WTC11 (cell line): ENCODE measurements around the gene UBAP2. TPM values are rescaled to one million over a fixed set of nuclear protein-coding genes. Genes with fewer than 3 reads are reported as not detected.

Experiments
- ATAC-seq: fragments of 200-7000 bp; cut with Tn5 transposase; 2 replicates; pipeline ENCODE4 v1.10.0; 2021; ENCODE audit warnings: mild to moderate bottlenecking, moderate library complexity
- CTCF ChIA-PET: fragments of 300-600 bp; sonication (Branson Sonifier 250); formaldehyde crosslinking; loops from one replicate; lab custom pipeline; 2021; ENCODE audit warnings: antibody characterized with exemption; lab: Charles Lee
- POLR2A ChIA-PET: fragments of 350-600 bp; sonication (Branson Sonifier 250); formaldehyde crosslinking; loops from one replicate; lab custom pipeline; 2021; ENCODE audit warnings: antibody characterized with exemption; lab: Charles Lee
- DNase-seq: peaks from one replicate; pipeline ENCODE4 v3.0.0; 2021; ENCODE audit warnings: low spot score
- H3K27ac Mint-ChIP-seq: 2 replicates; pipeline ENCODE4 v1.8.0; 2021; ENCODE audit warnings: mixed read lengths
- H3K27me3 Mint-ChIP-seq: 2 replicates; pipeline ENCODE4 v1.8.0; 2021; ENCODE audit warnings: low read depth, mild to moderate bottlenecking, moderate library complexity, mixed read lengths
- H3K36me3 Mint-ChIP-seq: 2 replicates; pipeline ENCODE4 v1.8.0; 2021; ENCODE audit warnings: mixed read lengths
- H3K4me1 Mint-ChIP-seq: 2 replicates; pipeline ENCODE4 v1.8.0; 2022; ENCODE audit warnings: mixed read lengths
- H3K4me3 Mint-ChIP-seq: 2 replicates; pipeline ENCODE4 v1.8.0; 2021; ENCODE audit warnings: mild to moderate bottlenecking, moderate library complexity, mixed read lengths
- H3K9me3 Mint-ChIP-seq: 2 replicates; pipeline ENCODE4 v1.8.0; 2021; ENCODE audit warnings: mixed read lengths
- ARID4B ChIP-seq: sonication (generic); formaldehyde crosslinking; IDR thresholded peaks from 2 replicates; pipeline ENCODE4 v1.8.0; 2023; ENCODE audit warnings: missing genetic modification reagents, mild to moderate bottlenecking, borderline replicate concordance
- CREB1 ChIP-seq: sonication (generic); formaldehyde crosslinking; IDR thresholded peaks from 2 replicates; pipeline ENCODE4 v1.8.0; 2023; ENCODE audit warnings: mild to moderate bottlenecking, missing genetic modification reagents
- CREM ChIP-seq: sonication (generic); formaldehyde crosslinking; IDR thresholded peaks from 2 replicates; pipeline ENCODE4 v1.8.1; 2022; ENCODE audit warnings: mild to moderate bottlenecking, missing genetic modification reagents, moderate library complexity
- E2F5 ChIP-seq: sonication (generic); formaldehyde crosslinking; IDR thresholded peaks from 2 replicates; pipeline ENCODE4 v1.8.1; 2022; ENCODE audit warnings: mild to moderate bottlenecking, moderate library complexity, missing genetic modification reagents
- ETV6 ChIP-seq: sonication (generic); formaldehyde crosslinking; IDR thresholded peaks from 2 replicates; pipeline ENCODE4 v1.8.1; 2022; ENCODE audit warnings: mild to moderate bottlenecking, missing genetic modification reagents
- MYBL2 ChIP-seq: sonication (generic); formaldehyde crosslinking; IDR thresholded peaks from 2 replicates; pipeline ENCODE4 v1.8.1; 2023; ENCODE audit warnings: mild to moderate bottlenecking, moderate library complexity, missing genetic modification reagents
- NR1H2 ChIP-seq: sonication (generic); formaldehyde crosslinking; IDR thresholded peaks from 2 replicates; pipeline ENCODE4 v1.9.0; 2021; ENCODE audit warnings: mild to moderate bottlenecking, moderate library complexity, missing genetic modification reagents
- RORB ChIP-seq: fragments of 250-450 bp; sonication (Bioruptor Pico); IDR thresholded peaks from 2 replicates; pipeline ENCODE4 v1.9.0; 2021; ENCODE audit warnings: mild to moderate bottlenecking
- ZMAT4 ChIP-seq: fragments of 250-450 bp; sonication (Bioruptor Pico); IDR thresholded peaks from 2 replicates; pipeline ENCODE4 v1.9.0; 2021; ENCODE audit warnings: mild to moderate bottlenecking
- ZNF425 ChIP-seq: fragments of 250-450 bp; sonication (Bioruptor Pico); conservative IDR thresholded peaks from 2 replicates; pipeline ENCODE4 v1.9.0; 2021; ENCODE audit warnings: mild to moderate bottlenecking
- total RNA-seq: library from RNA; stranded (reverse); gene quantifications from 3 replicates; pipeline ENCODE4 v1.2.3, GENCODE V29; 2021
- TF ChIP-seq, protein P1 (sequence below): fragments of 200-600 bp; IDR thresholded peaks from 2 replicates; pipeline ENCODE4 v1.8.0; 2022; ENCODE audit warnings: antibody characterized with exemption
- TF ChIP-seq, protein P2 (sequence below): sonication (generic); formaldehyde crosslinking; IDR thresholded peaks from 2 replicates; pipeline ENCODE4 v1.8.1; 2023; ENCODE audit warnings: mild to moderate bottlenecking, moderate library complexity, missing genetic modification reagents
- TF ChIP-seq, protein P3 (sequence below): sonication (generic); formaldehyde crosslinking; IDR thresholded peaks from 2 replicates; pipeline ENCODE4 v1.8.1; 2022; ENCODE audit warnings: mild to moderate bottlenecking, missing genetic modification reagents, moderate library complexity, borderline replicate concordance

Gene UBAP2
- total RNA-seq, 1 experiment from 2014 or later = 63.9 TPM

DNA sequence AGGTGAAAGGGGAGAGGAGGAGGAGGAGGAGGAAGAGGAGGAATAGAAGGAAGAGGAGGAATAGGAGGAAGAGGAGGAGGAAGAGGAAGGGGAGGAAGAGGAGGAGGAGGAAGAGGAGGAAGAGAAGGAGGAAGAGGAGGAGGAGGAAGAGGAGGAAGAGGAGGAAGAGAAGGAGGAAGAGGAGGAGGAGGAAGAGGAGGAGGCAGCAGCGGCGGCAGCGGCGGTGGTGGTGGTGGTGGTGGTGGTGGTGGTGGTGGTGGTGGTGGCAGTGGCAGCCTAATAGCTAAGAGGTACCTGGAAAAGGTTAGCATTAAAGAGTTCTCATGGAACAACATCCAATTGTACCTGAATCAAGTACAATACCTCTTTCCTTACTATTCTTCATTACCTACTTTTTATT is 32.5 kb downstream of the UBAP2 start:
- ATAC-seq (no peak), DNase-seq (no peak)
- POLR2A ChIA-PET = interaction anchor here (0.7 kb wide), 1 partner anchor 206 kb away, joined by 3 read pairs; no protein-coding TSS in a partner anchor
- no peak overlapping the region for H3K27ac Mint-ChIP-seq
- H3K9me3 Mint-ChIP-seq = no peaks in the 10 kb centered on the region
- no peak for TF ChIP-seq MYBL2 (CRISPR knock-in tag)
- peaks cover 17% of the 10 kb centered on the region for H3K36me3 Mint-ChIP-seq
- CTCF ChIA-PET = no interaction called here
- H3K4me1 Mint-ChIP-seq = no peaks in the 10 kb centered on the region
- H3K27me3 Mint-ChIP-seq = no peaks in the 10 kb centered on the region
- no peak overlapping the region for H3K4me3 Mint-ChIP-seq

DNA sequence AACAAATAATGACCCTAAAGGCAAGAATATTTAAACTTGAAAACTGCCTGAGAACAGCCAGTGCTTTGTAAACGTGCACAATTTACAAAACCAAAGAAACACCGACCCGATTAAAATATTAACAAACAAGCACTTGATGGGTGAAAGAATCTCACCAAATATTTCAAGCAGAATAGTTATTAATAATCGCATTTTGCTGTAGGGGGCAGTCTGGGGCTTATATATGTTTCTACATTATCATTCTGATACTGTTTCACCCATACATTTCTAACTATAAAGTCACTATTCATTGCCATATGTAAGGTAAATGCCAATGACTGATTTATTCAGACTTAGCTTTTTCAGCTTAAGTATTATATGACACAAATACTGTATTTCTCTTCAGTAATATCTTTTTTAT is 37.7 kb downstream of the UBAP2 start:
- Mint-ChIP-seq H3K27me3 (no peaks in the 10 kb centered on the region), H3K36me3 (peaks cover 32% of the 10 kb centered on the region), H3K4me1 (no peaks in the 10 kb centered on the region), H3K9me3 (no peaks in the 10 kb centered on the region), H3K4me3 (no peak overlapping the region), H3K27ac (no peak overlapping the region)
- ChIA-PET CTCF (interaction anchor here (1.3 kb wide), 1 partner anchor 62 kb away, joined by 3 read pairs; no protein-coding TSS in a partner anchor), POLR2A (no interaction called here)
- TF ChIP-seq, protein P1, sequence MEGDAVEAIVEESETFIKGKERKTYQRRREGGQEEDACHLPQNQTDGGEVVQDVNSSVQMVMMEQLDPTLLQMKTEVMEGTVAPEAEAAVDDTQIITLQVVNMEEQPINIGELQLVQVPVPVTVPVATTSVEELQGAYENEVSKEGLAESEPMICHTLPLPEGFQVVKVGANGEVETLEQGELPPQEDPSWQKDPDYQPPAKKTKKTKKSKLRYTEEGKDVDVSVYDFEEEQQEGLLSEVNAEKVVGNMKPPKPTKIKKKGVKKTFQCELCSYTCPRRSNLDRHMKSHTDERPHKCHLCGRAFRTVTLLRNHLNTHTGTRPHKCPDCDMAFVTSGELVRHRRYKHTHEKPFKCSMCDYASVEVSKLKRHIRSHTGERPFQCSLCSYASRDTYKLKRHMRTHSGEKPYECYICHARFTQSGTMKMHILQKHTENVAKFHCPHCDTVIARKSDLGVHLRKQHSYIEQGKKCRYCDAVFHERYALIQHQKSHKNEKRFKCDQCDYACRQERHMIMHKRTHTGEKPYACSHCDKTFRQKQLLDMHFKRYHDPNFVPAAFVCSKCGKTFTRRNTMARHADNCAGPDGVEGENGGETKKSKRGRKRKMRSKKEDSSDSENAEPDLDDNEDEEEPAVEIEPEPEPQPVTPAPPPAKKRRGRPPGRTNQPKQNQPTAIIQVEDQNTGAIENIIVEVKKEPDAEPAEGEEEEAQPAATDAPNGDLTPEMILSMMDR = no peak
- TF ChIP-seq CREM (CRISPR knock-in tag) (no peak), RORB (CRISPR knock-in tag) (no peak), ETV6 (CRISPR knock-in tag) (no peak), ARID4B (CRISPR knock-in tag) (no peak)
- TF ChIP-seq, protein P2, sequence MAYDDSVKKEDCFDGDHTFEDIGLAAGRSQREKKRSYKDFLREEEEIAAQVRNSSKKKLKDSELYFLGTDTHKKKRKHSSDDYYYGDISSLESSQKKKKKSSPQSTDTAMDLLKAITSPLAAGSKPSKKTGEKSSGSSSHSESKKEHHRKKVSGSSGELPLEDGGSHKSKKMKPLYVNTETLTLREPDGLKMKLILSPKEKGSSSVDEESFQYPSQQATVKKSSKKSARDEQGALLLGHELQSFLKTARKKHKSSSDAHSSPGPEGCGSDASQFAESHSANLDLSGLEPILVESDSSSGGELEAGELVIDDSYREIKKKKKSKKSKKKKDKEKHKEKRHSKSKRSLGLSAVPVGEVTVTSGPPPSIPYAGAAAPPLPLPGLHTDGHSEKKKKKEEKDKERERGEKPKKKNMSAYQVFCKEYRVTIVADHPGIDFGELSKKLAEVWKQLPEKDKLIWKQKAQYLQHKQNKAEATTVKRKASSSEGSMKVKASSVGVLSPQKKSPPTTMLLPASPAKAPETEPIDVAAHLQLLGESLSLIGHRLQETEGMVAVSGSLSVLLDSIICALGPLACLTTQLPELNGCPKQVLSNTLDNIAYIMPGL = no peak
- DNase-seq = no peak
- no peak for ATAC-seq

- Mint-ChIP-seq H3K27me3 (no peaks in the 10 kb centered on the region), H3K4me1 (no peaks in the 10 kb centered on the region), H3K27ac (no peak overlapping the region), H3K36me3 (peaks cover 29% of the 10 kb centered on the region), H3K4me3 (no peak overlapping the region), H3K9me3 (no peaks in the 10 kb centered on the region)
- ChIA-PET CTCF (interaction anchor here (0.7 kb wide), 1 partner anchor 1833 kb away, joined by 4 read pairs; no protein-coding TSS in a partner anchor), POLR2A (no interaction called here)
- DNase-seq (no peak), ATAC-seq (no peak)
- TF ChIP-seq ZNF425 (CRISPR knock-in tag) = no peak
- no peak for TF ChIP-seq CREM (CRISPR knock-in tag)
- no peak for TF ChIP-seq CREB1 (CRISPR knock-in tag)
- TF ChIP-seq E2F5 (CRISPR knock-in tag) = no peak
- TF ChIP-seq NR1H2 = no peak
- TF ChIP-seq, protein P2 = no peak
- TF ChIP-seq ZMAT4 = no peak
- TF ChIP-seq, protein P3, sequence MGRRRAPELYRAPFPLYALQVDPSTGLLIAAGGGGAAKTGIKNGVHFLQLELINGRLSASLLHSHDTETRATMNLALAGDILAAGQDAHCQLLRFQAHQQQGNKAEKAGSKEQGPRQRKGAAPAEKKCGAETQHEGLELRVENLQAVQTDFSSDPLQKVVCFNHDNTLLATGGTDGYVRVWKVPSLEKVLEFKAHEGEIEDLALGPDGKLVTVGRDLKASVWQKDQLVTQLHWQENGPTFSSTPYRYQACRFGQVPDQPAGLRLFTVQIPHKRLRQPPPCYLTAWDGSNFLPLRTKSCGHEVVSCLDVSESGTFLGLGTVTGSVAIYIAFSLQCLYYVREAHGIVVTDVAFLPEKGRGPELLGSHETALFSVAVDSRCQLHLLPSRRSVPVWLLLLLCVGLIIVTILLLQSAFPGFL (CRISPR knock-in tag) = no peak
Observed at GRCh38 chr9:34001951-34002350, 46.7 kb downstream of the UBAP2 start.
